DMS153 (cell line): Measurements from ENCODE around the gene ZBTB18.
"Not testable (repeated sequence)": the region's sequence is repeated elsewhere in the genome, so short reads cannot be mapped to it uniquely, and the experiment has no call there.

Experiments used
- DNase-seq: peaks from one replicate; lab custom pipeline; 2025; lab: John Stamatoyannopoulos, UW

Gene ZBTB18

DNA sequence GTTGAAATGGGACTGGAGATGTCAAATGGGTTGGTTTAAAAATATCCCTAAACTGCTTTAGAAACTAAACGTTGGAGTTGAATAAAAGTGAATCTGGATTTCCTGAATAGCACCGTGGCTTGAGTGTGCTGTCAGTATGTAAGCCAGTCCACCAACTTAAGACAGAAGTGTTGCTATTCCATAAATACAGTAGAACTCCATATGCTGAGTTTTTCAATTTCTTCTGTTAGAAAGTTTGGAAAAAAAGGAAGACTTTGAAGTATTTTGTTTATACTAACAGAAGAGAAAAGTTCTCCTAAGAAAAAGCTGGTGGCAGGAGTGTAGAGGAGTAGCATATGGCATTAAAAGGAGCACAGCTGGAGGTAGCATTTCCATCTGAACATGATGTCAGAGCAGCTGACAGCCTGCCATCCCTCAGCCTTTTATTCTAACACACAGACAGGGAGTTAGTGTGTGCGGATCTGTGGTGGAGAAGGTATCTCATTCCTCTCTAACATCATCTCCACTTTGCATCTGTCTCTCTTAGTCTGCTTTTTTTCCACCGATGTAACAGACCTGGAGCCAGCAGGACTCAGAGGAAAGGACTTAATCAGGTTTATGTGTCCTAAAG, at the start of gene ZBTB18:
Gene ZBTB18, plus strand, starts transcription at position 449 of the 610 bp plus-strand sequence. Its CDS starts 149 bp downstream, at position 598.
- peak; percentile 68 for DNase-seq

DNA sequence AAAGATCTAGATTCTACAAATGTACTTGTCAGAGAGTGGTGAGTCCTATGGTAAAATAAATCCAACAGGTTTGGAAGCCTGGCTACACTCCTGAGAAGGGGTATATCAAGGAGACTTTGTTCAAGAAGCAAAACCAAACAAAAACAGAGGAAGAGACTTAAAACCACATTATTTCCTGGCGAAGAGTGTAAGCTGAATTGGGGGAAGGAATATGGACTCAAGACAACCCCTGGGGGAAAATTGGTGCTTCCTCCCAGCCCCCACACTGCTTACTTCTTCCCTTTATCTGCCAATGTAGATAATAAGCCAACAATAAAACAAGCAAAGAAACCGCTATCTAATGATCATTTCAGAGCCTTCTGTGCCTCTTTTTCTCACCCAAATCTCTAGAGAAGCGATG, 48.4 kb upstream of the ZBTB18 start:
- no peak for DNase-seq

DNA sequence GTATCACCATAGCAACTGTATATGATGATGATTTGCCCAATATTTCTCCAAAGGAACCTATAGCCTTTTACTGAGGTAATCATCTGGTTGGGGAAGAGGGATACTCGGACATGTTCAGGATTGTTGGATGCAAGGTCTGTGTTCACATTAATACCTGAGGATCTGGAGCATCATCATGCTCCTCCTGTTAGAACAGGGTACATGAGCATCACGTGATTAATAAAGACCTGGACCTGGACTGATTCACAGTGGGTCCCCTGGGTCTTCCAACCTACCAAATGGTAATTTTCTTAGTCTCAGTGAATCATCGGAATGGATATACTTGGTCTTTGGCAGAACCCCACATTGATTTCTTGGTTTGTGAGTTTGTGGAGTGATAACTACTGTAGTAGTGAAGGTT, 45.6 kb upstream of the ZBTB18 start:
- no peak for DNase-seq

DNA sequence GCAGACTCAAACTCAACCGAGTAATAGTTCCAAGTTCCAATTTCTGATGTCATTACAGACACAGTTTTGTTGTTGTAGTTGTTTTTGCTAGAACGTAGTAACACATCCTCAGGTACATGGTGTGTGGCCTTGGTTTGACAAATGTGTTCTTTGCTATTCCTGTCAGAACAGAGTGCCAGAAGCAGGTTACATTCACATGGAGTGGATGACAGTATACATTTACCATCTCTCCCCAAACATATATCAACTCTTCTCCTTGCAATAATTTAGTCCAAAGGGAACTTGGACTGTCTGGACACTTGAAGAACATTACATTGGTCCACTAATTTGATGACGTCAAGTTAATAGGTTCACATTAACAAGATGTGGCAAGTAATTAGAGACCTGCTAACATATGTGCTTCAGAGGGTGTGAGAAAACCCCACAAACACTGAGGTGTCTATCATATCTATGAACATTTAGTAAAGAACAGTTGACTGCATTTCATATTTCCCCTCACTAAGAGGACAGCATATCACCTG, 44.6 kb upstream of the ZBTB18 start:
- no peak for DNase-seq

DNA sequence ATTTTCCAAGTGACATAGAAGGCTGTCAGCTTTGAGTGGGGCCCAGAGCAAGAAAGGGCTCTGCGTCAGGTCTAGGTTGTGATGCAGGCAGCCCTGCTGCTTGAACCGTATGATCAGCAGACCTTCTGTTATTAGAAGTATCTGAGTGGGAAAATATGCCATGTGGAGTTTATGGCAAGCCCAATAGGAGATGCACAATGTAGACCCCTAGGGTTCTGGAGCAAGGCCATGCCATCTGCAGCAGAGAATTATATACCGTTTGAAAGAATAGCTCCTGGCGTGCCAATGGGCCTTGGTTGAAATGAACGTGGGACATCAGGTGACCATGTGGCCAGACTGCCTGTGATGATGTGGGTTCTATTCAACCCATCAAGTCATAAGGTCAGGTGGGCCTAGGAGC, 44.1 kb upstream of the ZBTB18 start:
- no peak for DNase-seq

DNA sequence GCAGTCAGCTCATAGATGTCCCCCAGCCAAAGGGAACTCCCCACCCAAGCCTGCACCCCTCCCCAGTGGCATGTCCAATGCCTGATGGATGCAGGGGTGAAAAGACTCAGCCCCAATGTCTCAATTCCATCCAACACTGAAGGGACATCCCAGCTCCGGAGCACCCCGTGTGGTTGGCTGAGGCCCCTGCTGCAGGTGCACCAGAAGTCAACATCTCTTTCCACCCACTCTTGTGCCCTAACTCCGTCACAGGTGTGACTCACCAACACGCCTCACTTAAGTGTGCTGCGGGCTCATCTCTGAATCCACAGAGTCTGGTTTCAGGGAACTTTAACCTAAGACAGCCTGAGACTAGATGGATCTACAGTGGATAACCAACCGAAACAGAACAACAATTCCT, 40.9 kb upstream of the ZBTB18 start:
- no peak for DNase-seq

- DNase-seq: no peak
These were observed 40.4 kb upstream of the ZBTB18 start for GRCh38 chr1:244010703-244011123.

DNA sequence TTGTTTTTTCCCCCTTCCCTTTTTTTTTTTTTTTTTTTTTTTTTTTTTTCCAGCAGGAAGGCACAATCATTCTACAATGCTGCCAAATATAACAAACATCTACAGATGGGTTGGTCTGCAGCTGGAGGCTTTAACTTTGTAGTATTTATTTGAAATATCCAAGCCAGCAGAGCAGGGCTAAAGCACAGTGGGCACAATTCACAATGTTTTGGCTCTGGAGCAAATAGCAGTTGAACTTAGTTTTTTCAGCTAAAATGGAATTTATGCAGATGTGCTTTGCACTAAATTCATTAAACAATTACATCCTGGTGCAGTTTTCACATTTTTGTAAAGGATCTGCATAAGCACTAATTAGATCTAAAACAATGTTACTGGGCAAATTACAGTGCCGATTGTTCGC, 39.8 kb upstream of the ZBTB18 start:
- no peak for DNase-seq

DNA sequence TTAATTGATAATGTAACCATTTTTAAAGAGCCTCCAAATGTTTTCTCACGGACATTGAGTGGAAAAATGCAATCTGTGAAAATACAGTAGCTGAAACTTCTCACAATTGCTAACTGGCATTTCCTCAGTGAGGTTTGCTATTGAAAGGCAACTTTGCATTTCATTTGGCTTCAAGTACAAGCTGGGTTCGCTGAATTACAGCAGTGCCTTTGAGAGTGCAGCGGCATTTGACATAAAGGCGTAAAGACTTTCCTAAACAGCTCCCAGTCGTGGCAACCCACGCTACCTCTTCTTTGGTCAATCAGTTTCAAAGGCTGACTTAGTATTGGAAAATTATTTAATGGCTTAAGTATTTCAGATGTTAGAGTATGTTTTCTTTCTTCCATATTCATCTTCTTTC, 39.3 kb upstream of the ZBTB18 start:
- peak; percentile 16 for DNase-seq

DNA sequence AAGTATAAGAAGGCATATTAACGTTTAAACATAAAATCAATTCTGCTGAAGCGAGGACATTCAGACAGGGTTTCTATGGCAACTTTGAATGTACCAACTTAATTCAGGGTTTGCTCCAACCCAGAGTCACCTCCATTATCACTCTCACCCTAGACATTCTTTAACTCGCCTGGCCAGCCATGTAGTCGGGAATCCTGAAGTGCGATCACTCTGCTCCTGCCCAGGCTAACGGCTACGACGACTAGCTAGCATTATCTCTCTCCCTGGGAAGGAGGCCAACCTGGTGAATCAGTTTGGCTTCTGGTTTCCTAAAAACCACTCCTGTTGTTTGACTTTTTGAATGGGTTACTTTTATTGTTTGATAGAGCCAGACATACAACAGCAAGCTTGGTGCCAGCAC, 38.9 kb upstream of the ZBTB18 start:
- peak; percentile 21 for DNase-seq

- DNase-seq: no peak
These were observed 38.0 kb upstream of the ZBTB18 start for GRCh38 chr1:244013100-244013499.

DNA sequence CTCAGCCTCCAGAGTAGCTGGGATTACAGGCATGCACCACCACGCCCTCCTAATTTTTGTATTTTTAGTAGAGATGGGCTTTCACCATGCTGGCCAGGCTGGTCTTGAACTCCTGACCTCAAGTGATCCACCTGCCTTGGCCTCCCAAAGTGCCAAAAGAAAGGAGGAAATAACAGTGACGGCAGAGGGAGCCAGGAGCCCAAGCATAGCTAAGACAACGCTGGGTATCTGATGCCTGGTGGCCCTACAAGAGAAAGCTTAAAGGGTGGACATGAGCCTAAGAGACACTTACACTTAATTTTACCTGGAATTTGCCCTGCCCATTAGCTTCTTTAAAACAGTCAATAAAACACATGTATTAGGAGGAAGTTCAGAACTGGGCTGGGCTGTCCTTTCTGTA, 36.2 kb upstream of the ZBTB18 start:
- DNase-seq: not testable (repeated sequence)

DNA sequence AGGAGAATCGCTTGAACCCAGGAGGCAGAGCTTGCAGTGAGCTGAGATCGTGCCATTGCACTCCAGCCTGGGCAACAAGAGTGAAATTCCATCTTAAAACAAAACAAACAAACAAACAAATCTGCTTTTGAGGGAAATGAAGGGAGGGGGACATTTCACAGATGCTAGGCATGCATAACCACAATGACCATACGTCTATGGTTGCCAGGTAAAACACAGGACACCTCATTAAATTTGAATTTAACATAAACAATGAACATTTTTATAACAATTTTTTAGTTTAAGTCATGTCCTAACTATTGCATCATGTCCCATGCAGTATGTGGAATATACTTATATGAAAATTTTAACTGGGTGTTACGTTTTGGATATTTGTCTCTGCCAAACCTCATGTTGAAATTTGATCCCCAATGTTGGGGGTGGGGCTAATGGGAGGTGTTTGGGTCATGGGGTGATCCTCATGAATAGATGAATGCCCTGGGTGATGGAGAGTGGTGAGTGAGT, 31.0 kb upstream of the ZBTB18 start:
- no peak for DNase-seq

DNA sequence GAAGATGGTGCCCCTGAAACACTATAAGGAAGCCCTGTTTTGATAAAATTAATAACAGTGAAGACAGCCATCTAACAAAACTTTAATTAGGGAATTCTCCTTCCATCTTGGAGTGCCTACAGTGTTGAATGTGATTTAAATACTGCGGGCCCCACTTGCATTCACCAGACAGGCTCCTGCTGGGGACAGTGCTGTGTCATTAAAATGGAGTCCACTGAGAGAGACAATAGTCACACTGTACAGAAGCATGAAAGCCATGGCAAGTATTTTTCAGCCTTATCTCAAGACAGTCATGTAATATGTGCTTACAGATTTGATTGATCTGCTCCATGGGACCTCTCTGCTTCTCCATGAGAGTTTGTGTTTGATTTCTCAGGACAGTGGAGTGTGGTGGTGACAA, 29.7 kb upstream of the ZBTB18 start:
- no peak for DNase-seq

GRCh38 chr1:244022311-244022710, 28.8 kb upstream of the ZBTB18 start:
- no peak for DNase-seq

GRCh38 chr1:244022864-244023440, 28.1 kb upstream of the ZBTB18 start:
- no peak for DNase-seq

DNA sequence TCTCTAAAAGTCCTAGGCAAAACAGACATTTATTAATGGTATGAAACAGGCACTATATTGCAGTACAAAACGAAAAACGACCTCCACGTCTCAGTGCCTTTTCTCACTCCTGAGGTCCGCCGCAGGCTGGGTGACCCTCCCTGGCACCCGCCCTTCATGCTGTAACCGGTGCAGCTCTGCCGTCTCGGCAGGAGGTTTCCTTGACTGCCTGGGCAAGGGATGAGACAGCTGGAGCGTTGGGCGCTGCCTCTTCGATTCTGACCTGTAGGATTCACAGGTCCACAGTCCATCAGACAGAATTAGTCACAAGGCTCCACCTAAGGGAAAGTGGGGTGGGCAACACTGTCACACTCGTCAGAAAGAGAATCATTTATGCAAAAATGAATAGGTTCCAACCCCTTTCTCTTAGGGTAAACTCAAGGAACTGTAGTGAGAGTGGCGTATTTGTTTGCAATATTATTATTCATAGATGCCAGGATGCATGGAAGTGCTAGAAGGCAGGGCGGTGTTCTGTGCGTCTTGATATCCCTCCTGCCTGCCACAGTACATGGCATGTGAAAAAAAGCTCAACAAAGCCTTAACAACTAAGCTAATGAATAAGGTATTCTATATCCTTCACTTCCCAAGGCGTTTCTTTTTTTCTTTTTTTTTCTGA, 23.5 kb upstream of the ZBTB18 start:
- DNase-seq: no peak

GRCh38 chr1:244028701-244029100, 22.4 kb upstream of the ZBTB18 start:
- DNase-seq: no peak

GRCh38 chr1:244029124-244029523, 22.0 kb upstream of the ZBTB18 start:
- DNase-seq: no peak

- DNase-seq: no peak
These were observed 20.5 kb upstream of the ZBTB18 start for GRCh38 chr1:244030481-244031040.

- DNase-seq: no peak
These were observed 15.7 kb upstream of the ZBTB18 start for GRCh38 chr1:244035358-244035757.

DNA sequence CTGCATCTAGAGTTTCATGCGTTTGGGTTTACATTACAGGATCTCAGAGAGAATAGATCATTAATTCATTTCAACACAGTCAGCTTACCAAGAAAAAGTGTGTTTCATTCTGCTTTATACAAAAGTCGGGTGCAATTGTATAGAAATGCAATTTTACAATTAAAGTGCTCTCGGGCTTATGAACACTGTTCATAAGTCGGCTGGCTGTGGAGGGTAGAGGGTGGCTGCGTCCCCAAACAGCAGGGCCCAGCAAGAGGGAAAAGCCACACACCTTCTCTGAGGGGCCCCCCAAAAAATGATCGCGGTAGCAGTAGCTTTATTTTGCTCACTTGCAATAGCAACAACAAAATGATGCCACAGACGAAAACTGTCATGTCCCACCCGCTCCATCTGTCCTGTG, 13.8 kb upstream of the ZBTB18 start:
- no peak for DNase-seq
